ENCODE results near the gene CDH4. TPM values are rescaled to one million over a fixed set of nuclear protein-coding genes. Genes with fewer than 3 reads are reported as not detected.

Gene CDH4
- total RNA-seq, 2 experiments from 2014 or later: not detected

DNA sequence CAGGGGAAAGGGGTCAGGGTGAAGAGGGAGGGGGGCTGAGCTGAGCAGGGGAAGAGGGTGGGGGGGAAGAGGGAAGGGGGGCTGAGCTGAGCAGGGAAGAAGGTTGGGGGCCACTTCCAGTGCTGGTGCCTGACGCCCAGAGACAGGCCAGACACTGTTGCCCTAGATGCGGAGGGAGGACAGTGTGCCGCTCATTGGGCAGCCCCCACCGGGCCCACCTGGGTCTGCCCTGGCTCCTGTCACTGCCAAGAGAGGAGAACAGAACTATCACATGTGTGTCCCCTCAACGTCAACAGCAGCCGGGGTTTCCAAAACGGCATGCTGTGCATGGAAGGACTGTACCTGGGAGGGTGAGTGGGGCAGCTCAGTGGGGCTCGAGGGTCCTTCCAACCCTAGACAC, 342.1 kb downstream of the CDH4 start:
- no peak for TF ChIP-seq EZH2phosphoT487 (IDR thresholded peaks at IDR 0.05; ENCODE audit: borderline replicate concordance, low read depth, low read length)
- TF ChIP-seq, protein P1, sequence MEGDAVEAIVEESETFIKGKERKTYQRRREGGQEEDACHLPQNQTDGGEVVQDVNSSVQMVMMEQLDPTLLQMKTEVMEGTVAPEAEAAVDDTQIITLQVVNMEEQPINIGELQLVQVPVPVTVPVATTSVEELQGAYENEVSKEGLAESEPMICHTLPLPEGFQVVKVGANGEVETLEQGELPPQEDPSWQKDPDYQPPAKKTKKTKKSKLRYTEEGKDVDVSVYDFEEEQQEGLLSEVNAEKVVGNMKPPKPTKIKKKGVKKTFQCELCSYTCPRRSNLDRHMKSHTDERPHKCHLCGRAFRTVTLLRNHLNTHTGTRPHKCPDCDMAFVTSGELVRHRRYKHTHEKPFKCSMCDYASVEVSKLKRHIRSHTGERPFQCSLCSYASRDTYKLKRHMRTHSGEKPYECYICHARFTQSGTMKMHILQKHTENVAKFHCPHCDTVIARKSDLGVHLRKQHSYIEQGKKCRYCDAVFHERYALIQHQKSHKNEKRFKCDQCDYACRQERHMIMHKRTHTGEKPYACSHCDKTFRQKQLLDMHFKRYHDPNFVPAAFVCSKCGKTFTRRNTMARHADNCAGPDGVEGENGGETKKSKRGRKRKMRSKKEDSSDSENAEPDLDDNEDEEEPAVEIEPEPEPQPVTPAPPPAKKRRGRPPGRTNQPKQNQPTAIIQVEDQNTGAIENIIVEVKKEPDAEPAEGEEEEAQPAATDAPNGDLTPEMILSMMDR (conservative IDR thresholded peaks at IDR 0.05; ENCODE audit: low read length): no peak
- Histone ChIP-seq H4K20me1 (ENCODE audit: insufficient read depth, low read length) (no peaks in the 10 kb centered on the region), H3K9me2 (ENCODE audit: insufficient read depth, low read length) (no peaks in the 10 kb centered on the region), H3K4me1 (ENCODE audit: insufficient read depth, low read length, poor library complexity, severe bottlenecking) (no peaks in the 10 kb centered on the region), H2AFZ (ENCODE audit: low read length) (no peak overlapping the region), H3K36me3 (ENCODE audit: insufficient read depth, low read length) (no peaks in the 10 kb centered on the region), H3K9me3 (ENCODE audit: low read length) (peaks cover 10% of the 10 kb centered on the region; the same call in 1 of the 2 replicates), H3K4me2 (ENCODE audit: low read length) (no peak overlapping the region), H3K4me3 (ENCODE audit: low read depth, low read length, poor library complexity, severe bottlenecking) (no peak overlapping the region), H3K79me2 (ENCODE audit: insufficient read depth, low read depth, low read length) (no peaks in the 10 kb centered on the region), H3K27ac (ENCODE audit: low read depth, low read length, poor library complexity, severe bottlenecking) (no peak overlapping the region)
- CTCF ChIA-PET (ENCODE audit: unreplicated experiment): no interaction called here
- no TSS peak for BruUV-seq (replicated peaks)
- intact Hi-C loops (cut with micrococcal nuclease; ENCODE audit: unreplicated experiment): no loop called here
- DNase-seq (ENCODE audit: low spot score): no peak
- POLR2A ChIA-PET: no interaction called here

DNA sequence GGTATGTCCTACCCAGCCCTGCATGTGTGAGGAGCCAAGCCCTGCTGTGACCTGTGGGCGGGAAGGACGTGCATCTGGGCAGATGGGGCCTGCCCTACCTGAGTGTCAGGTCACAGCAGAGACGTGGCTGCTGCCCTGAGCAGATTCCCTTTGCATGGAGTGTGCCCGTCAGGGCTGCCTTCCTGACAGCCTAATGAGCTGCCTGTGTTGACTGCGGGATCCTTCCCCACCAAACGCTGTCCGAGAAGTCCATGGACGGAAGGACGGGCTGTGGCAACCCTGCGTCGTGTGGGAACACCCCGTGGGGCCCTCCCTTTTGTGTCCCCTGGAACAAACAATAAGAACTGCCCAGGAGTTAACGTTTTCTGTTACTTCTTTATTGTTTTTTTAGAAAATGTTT, 343.2 kb downstream of the CDH4 start:
- no TSS peak for BruUV-seq (replicated peaks)
- TF ChIP-seq EZH2phosphoT487 (IDR thresholded peaks at IDR 0.05; ENCODE audit: borderline replicate concordance, low read depth, low read length): no peak
- Histone ChIP-seq H3K36me3 (ENCODE audit: insufficient read depth, low read length) (no peaks in the 10 kb centered on the region), H2AFZ (ENCODE audit: low read length) (no peak overlapping the region), H3K4me1 (ENCODE audit: insufficient read depth, low read length, poor library complexity, severe bottlenecking) (no peaks in the 10 kb centered on the region), H3K4me2 (ENCODE audit: low read length) (no peak overlapping the region), H3K9me2 (ENCODE audit: insufficient read depth, low read length) (no peaks in the 10 kb centered on the region), H4K20me1 (ENCODE audit: insufficient read depth, low read length) (no peaks in the 10 kb centered on the region), H3K9me3 (ENCODE audit: low read length) (peaks cover 10% of the 10 kb centered on the region; the same call in 1 of the 2 replicates), H3K4me3 (ENCODE audit: low read depth, low read length, poor library complexity, severe bottlenecking) (no peak overlapping the region), H3K79me2 (ENCODE audit: insufficient read depth, low read depth, low read length) (no peaks in the 10 kb centered on the region), H3K27ac (ENCODE audit: low read depth, low read length, poor library complexity, severe bottlenecking) (no peak overlapping the region)
- intact Hi-C loops (cut with micrococcal nuclease; ENCODE audit: unreplicated experiment): no loop called here
- CTCF ChIA-PET (ENCODE audit: unreplicated experiment): no interaction called here
- DNase-seq (ENCODE audit: low spot score): no peak
- POLR2A ChIA-PET: no interaction called here

DNA sequence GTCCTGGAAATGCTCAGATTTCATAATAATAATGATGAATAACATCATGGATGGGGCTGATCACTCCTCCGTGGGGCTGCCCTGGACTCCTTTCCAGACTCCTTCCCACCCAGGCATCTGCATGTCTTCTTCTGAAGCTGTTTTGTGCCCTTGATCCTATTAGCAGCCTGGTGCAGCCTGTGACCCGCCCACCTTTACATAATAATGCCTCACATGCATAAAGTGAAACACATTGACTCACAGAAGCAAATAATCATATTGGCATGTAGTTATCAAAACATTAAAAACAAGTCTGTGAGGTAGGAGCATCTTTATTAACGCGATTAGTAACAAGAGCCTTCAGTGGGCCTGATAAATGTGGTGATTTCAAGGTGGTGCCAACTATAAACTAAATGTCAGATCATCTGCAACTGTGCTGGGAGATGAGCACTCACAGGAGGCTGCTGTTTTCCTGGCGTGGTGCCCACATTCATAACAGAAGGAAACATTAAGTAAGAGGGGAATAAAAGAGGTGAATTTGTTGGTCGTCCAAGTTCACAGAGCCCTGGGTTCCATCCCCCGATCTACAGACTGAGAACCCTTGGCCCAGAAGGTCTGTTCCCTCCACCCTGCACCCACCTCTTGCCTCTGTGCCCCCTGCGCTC, 344.7 kb downstream of the CDH4 start:
- no peaks in the 10 kb centered on the region for H3K9me2 ChIP-seq (ENCODE audit: insufficient read depth, low read length)
- H3K4me1 ChIP-seq (ENCODE audit: insufficient read depth, low read length, poor library complexity, severe bottlenecking): no peaks in the 10 kb centered on the region
- H2AFZ ChIP-seq (ENCODE audit: low read length): no peak overlapping the region
- POLR2A ChIA-PET: no interaction called here
- H3K36me3 ChIP-seq (ENCODE audit: insufficient read depth, low read length): no peaks in the 10 kb centered on the region
- no peaks in the 10 kb centered on the region for H4K20me1 ChIP-seq (ENCODE audit: insufficient read depth, low read length)
- peaks cover 4% of the 10 kb centered on the region; the same call in 1 of the 2 replicates for H3K9me3 ChIP-seq (ENCODE audit: low read length)
- H3K27ac ChIP-seq (ENCODE audit: low read depth, low read length, poor library complexity, severe bottlenecking): no peak overlapping the region
- H3K79me2 ChIP-seq (ENCODE audit: insufficient read depth, low read depth, low read length): no peaks in the 10 kb centered on the region
- TF ChIP-seq, protein P1 (conservative IDR thresholded peaks at IDR 0.05; ENCODE audit: low read length): no peak
- TF ChIP-seq EZH2phosphoT487 (IDR thresholded peaks at IDR 0.05; ENCODE audit: borderline replicate concordance, low read depth, low read length): no peak
- intact Hi-C loops (cut with micrococcal nuclease; ENCODE audit: unreplicated experiment): no loop called here
- CTCF ChIA-PET (ENCODE audit: unreplicated experiment): no interaction called here
- DNase-seq (ENCODE audit: low spot score): no peak
- no peak overlapping the region for H3K4me2 ChIP-seq (ENCODE audit: low read length)
- BruUV-seq (replicated peaks): no TSS peak
- H3K4me3 ChIP-seq (ENCODE audit: low read depth, low read length, poor library complexity, severe bottlenecking): no peak overlapping the region

Data from OCI-LY7 (cell line).